GM18868 (cell line): Measurements from ENCODE around the gene TBC1D9.

Experiments
- ATAC-seq: cut with Tn5 transposase; IDR thresholded peaks from one replicate; pipeline ENCODE4 v1.9.1; 2021; ENCODE audit warnings: mild to moderate bottlenecking, moderate library complexity; ENCODE audit not compliant: unreplicated experiment

The TBC1D9 gene

GRCh38 chr4:140659943-140660700 lies 96.1 kb downstream of the TBC1D9 start:
- no peak for ATAC-seq

- ATAC-seq: no peak
These were observed 101.7 kb downstream of the TBC1D9 start for GRCh38 chr4:140654495-140654814.

DNA sequence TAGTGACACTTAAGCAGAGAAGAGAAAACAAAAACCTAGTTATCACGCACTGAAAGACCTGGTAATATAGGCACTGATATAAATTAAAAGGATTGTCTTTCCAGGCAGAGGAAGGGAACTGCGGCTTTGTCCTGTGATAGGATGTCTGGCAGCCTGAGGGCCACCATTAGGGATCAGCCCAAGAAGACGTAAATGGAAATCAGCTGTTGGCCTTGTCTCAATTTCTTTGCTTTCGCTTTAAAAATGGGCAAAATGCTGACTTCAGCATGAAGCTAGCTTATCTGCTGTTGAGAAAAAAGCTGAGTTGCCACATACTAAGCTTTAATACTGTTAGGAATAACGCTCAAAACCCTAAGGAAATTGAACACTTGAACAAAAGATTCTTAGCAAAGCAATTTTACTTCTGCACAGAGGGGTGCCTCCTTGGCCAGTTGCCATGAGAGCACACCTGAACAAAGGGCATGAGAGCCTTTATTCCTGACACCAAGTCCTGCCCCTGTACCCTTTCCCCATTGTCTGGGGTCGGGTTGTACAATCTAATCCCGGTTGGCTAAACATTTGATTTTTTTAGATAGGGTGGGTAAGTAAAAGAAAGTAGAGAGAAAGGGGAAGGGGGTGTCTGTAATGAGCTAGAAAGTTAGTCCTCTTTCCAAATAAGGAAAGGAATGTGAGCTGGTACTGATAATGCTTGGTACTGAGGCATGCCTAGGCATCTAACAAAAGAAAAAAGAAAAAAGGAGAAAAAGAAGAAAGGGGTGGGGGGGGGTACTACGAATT lies 102.3 kb downstream of the TBC1D9 start:
- no peak for ATAC-seq

GRCh38 chr4:140652601-140653000 lies 103.6 kb downstream of the TBC1D9 start:
- ATAC-seq: no peak

- ATAC-seq: no peak
These were observed 107.4 kb downstream of the TBC1D9 start for GRCh38 chr4:140648716-140649308.

DNA sequence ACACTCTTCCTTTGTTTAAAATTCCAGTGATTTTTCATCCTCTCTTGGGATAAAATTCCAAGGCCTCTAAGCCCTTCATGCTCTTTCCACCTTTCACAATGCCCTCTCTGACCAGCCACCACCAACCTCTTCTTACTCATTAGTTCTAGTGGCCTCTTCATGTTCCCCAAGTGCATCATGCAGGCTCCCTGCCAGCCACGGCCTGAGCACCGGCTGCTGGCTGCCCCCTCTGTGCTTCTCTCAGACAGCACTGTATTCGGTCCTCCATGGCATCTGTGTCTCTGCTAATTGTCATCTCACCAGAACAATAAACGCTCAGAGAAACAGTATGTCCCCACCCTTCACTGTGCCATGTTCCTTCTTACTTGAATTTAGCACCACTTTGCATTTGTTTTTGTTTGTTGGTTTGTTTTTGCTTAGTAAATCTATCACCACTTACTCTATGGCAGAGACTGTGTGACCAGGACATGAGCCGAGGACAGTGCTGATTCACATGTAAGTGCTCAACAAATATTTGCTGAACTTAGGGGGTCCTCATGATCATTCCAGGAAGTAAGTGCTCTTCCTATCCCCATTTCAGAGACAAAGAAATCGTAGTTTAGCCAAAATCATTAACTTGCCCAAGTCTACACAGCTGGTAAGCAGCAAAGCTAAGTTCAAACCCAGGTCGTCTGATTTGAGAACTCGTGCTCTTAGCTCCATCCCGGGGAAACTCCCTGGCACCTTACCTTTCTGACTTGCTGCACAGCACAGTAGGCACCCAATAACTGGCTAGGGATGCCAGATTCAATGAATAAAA lies 110.4 kb downstream of the TBC1D9 start:
- ATAC-seq: peak; percentile 49

GRCh38 chr4:140645196-140645595 lies 111.0 kb downstream of the TBC1D9 start:
- no peak for ATAC-seq

DNA sequence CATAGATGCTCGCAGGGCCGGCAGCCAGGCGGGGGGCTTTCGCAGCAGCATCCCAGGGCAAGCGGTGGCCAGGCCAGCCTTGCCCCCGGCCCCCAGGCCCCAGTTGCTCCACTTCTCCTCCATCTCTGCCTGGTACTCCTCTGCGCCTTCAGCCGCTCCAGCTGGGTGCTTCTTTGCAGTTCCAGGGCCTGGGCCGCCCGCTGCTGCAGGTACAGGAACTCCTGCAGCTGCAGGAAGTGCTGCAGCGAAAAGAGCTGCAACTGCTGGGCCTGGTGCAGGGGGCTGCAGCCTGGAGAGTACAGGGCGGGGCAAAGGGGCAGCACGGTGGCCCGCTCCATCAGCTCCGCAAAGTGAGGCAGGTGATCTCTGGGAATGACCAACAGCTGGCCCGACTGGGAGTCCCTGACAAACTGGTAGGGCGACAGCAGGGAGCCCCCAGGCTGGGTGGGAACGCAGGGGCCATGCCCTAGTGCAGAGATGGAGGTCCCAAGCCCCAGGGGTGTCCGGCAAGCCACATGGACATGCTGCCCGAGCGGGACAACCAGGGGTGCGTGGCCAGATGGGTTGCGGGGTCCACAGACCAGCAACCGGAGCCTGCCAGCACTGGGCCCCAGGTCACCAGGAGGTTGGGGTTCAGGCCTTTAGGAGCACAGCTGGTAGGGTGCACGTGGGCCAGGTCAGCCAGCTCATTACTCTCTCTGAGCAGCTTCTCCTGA lies 111.6 kb downstream of the TBC1D9 start:
- no peak for ATAC-seq

- no peak for ATAC-seq
These were observed 112.6 kb downstream of the TBC1D9 start for GRCh38 chr4:140643571-140644055.

GRCh38 chr4:140642674-140643437 lies 113.3 kb downstream of the TBC1D9 start:
- ATAC-seq: no peak

GRCh38 chr4:140641789-140642439 lies 114.3 kb downstream of the TBC1D9 start:
- ATAC-seq: no peak

GRCh38 chr4:140641105-140641555 lies 115.1 kb downstream of the TBC1D9 start:
- no peak for ATAC-seq

GRCh38 chr4:140640150-140640748 lies 115.9 kb downstream of the TBC1D9 start:
- no peak for ATAC-seq

DNA sequence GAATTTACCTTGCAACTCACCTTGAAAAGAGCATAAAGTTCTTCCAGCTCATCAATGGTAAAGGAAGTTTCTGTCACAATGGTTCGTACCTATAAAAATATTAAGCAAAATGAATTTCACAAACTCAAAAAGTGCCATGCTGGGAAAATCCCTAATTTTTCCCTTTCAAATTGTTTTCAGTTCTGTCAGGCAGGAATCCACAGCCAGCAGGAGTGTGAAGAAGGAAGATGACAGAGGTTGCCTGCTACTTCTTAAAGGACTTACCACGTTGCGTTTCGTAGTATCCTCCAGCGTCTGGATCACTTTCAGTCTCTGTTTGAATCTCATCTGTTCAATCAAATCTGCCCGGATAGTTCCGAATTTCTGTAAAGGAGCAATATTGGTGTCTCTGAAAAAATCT lies 117.1 kb downstream of the TBC1D9 start:
- ATAC-seq: no peak

GRCh38 chr4:140637836-140638235 lies 118.3 kb downstream of the TBC1D9 start:
- peak; percentile 93 for ATAC-seq

DNA sequence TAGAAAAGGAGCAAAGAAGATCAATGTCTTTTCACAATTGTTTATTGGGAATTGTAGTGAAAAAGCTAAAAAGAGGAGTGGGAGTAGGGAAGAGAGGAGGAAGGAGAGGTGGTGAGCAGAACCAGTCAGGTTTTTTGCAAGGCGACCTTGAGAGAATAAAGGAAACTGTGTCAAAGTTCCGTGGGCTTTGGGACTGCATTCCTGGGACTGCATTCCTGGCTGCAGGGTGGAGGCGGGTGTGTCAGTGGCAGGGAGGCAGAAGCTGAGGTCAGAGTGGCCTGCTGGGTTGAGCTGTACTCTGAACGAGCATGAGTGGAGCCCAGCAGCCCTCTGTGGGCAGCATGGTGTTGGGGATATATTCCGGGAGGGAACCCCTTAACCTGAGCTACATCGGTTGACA lies 120.6 kb downstream of the TBC1D9 start:
- no peak for ATAC-seq

GRCh38 chr4:140633951-140634350 lies 122.2 kb downstream of the TBC1D9 start:
- no peak for ATAC-seq

- ATAC-seq: no peak
These were observed 123.1 kb downstream of the TBC1D9 start for GRCh38 chr4:140633124-140633523.

DNA sequence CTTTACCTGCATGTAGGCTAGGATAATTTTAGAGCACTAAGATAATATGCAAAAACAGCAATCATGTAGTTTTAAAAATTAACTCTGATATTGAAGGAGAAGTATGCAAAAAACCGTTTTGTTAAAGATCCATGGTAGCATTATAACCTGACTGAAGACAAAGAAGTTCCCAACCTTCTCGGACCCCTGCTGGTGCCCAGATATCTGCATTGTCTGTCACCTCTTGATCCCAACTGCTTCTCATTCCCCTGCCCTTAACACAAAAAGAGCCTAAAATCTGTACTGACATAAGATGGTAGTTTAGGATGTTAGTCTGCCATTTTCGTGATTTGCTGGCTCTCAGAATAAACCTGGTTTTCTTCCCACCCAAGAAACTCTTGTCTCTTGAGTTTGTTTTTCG lies 125.9 kb downstream of the TBC1D9 start:
- ATAC-seq: no peak
